Measurements from ENCODE around the gene RBM20. TPM values are rescaled to one million over a fixed set of nuclear protein-coding genes. Genes with fewer than 3 reads are reported as not detected.
"Not testable (repeated sequence)": the region's sequence is repeated elsewhere in the genome, so short reads cannot be mapped to it uniquely, and the experiment has no call there.

Gene RBM20
- total RNA-seq, 2 experiments from 2014 or later, result 0.03 TPM; not detected in 1

GRCh38 chr10:110717781-110718589 is 73.8 kb downstream of the RBM20 start:
- CTCF ChIA-PET, result no interaction called here
- ATAC-seq, result no peak

GRCh38 chr10:110721406-110722038 is 77.4 kb downstream of the RBM20 start:
- no peaks in the 10 kb centered on the region for H3K27me3 Mint-ChIP-seq (ENCODE audit: low read depth)
- H3K27ac Mint-ChIP-seq, result no peak overlapping the region
- CTCF ChIA-PET, result no interaction called here
- no peak for ATAC-seq
- H3K4me1 Mint-ChIP-seq (ENCODE audit: low read depth), result peaks cover 32% of the 10 kb centered on the region
- POLR2A ChIA-PET, result no interaction called here
- no peaks in the 10 kb centered on the region for H3K9me3 Mint-ChIP-seq (ENCODE audit: insufficient read depth)
- no peak for DNase-seq
- H3K36me3 Mint-ChIP-seq (ENCODE audit: low read depth), result no peaks in the 10 kb centered on the region
- H3K4me3 Mint-ChIP-seq, result no peak overlapping the region

More at GRCh38 chr10:110717781-110718589, 73.8 kb downstream of the RBM20 start:
- no peak overlapping the region for H3K4me3 Mint-ChIP-seq
- no peaks in the 10 kb centered on the region for H3K9me3 Mint-ChIP-seq (ENCODE audit: insufficient read depth)
- no peak overlapping the region for H3K27ac Mint-ChIP-seq
- POLR2A ChIA-PET, result no interaction called here
- no peaks in the 10 kb centered on the region for H3K36me3 Mint-ChIP-seq (ENCODE audit: low read depth)
- H3K4me1 Mint-ChIP-seq (ENCODE audit: low read depth), result no peaks in the 10 kb centered on the region
- H3K27me3 Mint-ChIP-seq (ENCODE audit: low read depth), result no peaks in the 10 kb centered on the region
- DNase-seq, result no peak

- ATAC-seq, result no peak
- ChIA-PET POLR2A (no interaction called here), CTCF (interaction anchor here (0.6 to 1.7 kb wide), 2 partner anchors 113 to 373 kb away, joined by 3 to 4 read pairs; no protein-coding TSS in a partner anchor)
- no peaks in the 10 kb centered on the region for H3K27me3 Mint-ChIP-seq (ENCODE audit: low read depth)
- H3K4me1 Mint-ChIP-seq (ENCODE audit: low read depth), result peaks cover 35% of the 10 kb centered on the region
- H3K27ac Mint-ChIP-seq, result no peak overlapping the region
- DNase-seq, result no peak
- H3K36me3 Mint-ChIP-seq (ENCODE audit: low read depth), result no peaks in the 10 kb centered on the region
- H3K4me3 Mint-ChIP-seq, result no peak overlapping the region
- no peaks in the 10 kb centered on the region for H3K9me3 Mint-ChIP-seq (ENCODE audit: insufficient read depth)
Observed at GRCh38 chr10:110723224-110723891, 79.2 kb downstream of the RBM20 start.

GRCh38 chr10:110724116-110724921 is 80.2 kb downstream of the RBM20 start:
- peak overlapping the region; percentile 82 for H3K27ac Mint-ChIP-seq
- H3K9me3 Mint-ChIP-seq (ENCODE audit: insufficient read depth), result no peaks in the 10 kb centered on the region
- H3K36me3 Mint-ChIP-seq (ENCODE audit: low read depth), result no peaks in the 10 kb centered on the region
- ChIA-PET CTCF (interaction anchor here (1.7 kb wide), 1 partner anchor 114 kb away, joined by 4 read pairs; no protein-coding TSS in a partner anchor), POLR2A (no interaction called here)
- H3K27me3 Mint-ChIP-seq (ENCODE audit: low read depth), result no peaks in the 10 kb centered on the region
- H3K4me3 Mint-ChIP-seq, result peak overlapping the region; percentile 38
- DNase-seq, result no peak
- ATAC-seq, result peak; percentile 49
- H3K4me1 Mint-ChIP-seq (ENCODE audit: low read depth), result peaks cover 35% of the 10 kb centered on the region

- ATAC-seq, result no peak
- H3K27me3 Mint-ChIP-seq (ENCODE audit: low read depth), result no peaks in the 10 kb centered on the region
- no peaks in the 10 kb centered on the region for H3K9me3 Mint-ChIP-seq (ENCODE audit: insufficient read depth)
- H3K36me3 Mint-ChIP-seq (ENCODE audit: low read depth), result no peaks in the 10 kb centered on the region
- ChIA-PET CTCF (interaction anchor here (1.3 to 1.7 kb wide), 2 partner anchors 53 to 114 kb away, joined by 3 to 4 read pairs; no protein-coding TSS in a partner anchor), POLR2A (no interaction called here)
- H3K27ac Mint-ChIP-seq, result peak overlapping the region; percentile 10
- peaks cover 35% of the 10 kb centered on the region for H3K4me1 Mint-ChIP-seq (ENCODE audit: low read depth)
- no peak for DNase-seq
- H3K4me3 Mint-ChIP-seq, result no peak overlapping the region
Observed at GRCh38 chr10:110724937-110725336, 80.8 kb downstream of the RBM20 start.

- POLR2A ChIA-PET, result interaction anchor here (0.6 kb wide), 1 partner anchor 25 kb away, joined by 3 read pairs; no protein-coding TSS in a partner anchor
- Mint-ChIP-seq H3K4me3 (no peak overlapping the region), H3K9me3 (ENCODE audit: insufficient read depth) (no peaks in the 10 kb centered on the region), H3K4me1 (ENCODE audit: low read depth) (peaks cover 35% of the 10 kb centered on the region), H3K36me3 (ENCODE audit: low read depth) (no peaks in the 10 kb centered on the region), H3K27ac (no peak overlapping the region), H3K27me3 (ENCODE audit: low read depth) (peaks cover 3% of the 10 kb centered on the region)
- ATAC-seq (no peak), DNase-seq (no peak)
- CTCF ChIA-PET, result interaction anchor here (1.3 kb wide), 1 partner anchor 54 kb away, joined by 3 read pairs; no protein-coding TSS in a partner anchor
Observed at GRCh38 chr10:110725801-110726630, 81.9 kb downstream of the RBM20 start.

GRCh38 chr10:110727785-110728184 is 83.6 kb downstream of the RBM20 start:
- POLR2A ChIA-PET; H3K36me3 Mint-ChIP-seq (ENCODE audit: low read depth); H3K9me3 Mint-ChIP-seq (ENCODE audit: insufficient read depth); ATAC-seq; DNase-seq; H3K4me3 Mint-ChIP-seq; H3K27ac Mint-ChIP-seq; CTCF ChIA-PET: not testable (repeated sequence)
- peaks cover 17% of the 10 kb centered on the region for H3K27me3 Mint-ChIP-seq (ENCODE audit: low read depth)
- peaks cover 35% of the 10 kb centered on the region for H3K4me1 Mint-ChIP-seq (ENCODE audit: low read depth)

- peaks cover 33% of the 10 kb centered on the region for H3K27me3 Mint-ChIP-seq (ENCODE audit: low read depth)
- ATAC-seq (no peak), DNase-seq (no peak)
- H3K9me3 Mint-ChIP-seq (ENCODE audit: insufficient read depth), result no peaks in the 10 kb centered on the region
- peaks cover 18% of the 10 kb centered on the region for H3K4me1 Mint-ChIP-seq (ENCODE audit: low read depth)
- H3K36me3 Mint-ChIP-seq (ENCODE audit: low read depth), result no peaks in the 10 kb centered on the region
- no peak overlapping the region for H3K27ac Mint-ChIP-seq
- POLR2A ChIA-PET, result no interaction called here
- CTCF ChIA-PET, result interaction anchor here (0.9 to 1.8 kb wide), 3 partner anchors 15 to 81 kb away, joined by 3 to 9 read pairs (median 7); no protein-coding TSS in a partner anchor
- no peak overlapping the region for H3K4me3 Mint-ChIP-seq
Observed at GRCh38 chr10:110730345-110731050, 86.4 kb downstream of the RBM20 start.

- POLR2A ChIA-PET, result no interaction called here
- no peak overlapping the region for H3K27ac Mint-ChIP-seq
- CTCF ChIA-PET, result interaction anchor here (0.7 to 1.2 kb wide), 3 partner anchors 10 to 69 kb away, joined by 3 to 4 read pairs (median 3); no protein-coding TSS in a partner anchor
- H3K4me3 Mint-ChIP-seq, result no peak overlapping the region
- H3K27me3 Mint-ChIP-seq (ENCODE audit: low read depth), result peaks cover 36% of the 10 kb centered on the region
- ATAC-seq (no peak), DNase-seq (no peak)
- H3K4me1 Mint-ChIP-seq (ENCODE audit: low read depth), result peaks cover 7% of the 10 kb centered on the region
- H3K9me3 Mint-ChIP-seq (ENCODE audit: insufficient read depth), result no peaks in the 10 kb centered on the region
- no peaks in the 10 kb centered on the region for H3K36me3 Mint-ChIP-seq (ENCODE audit: low read depth)
Observed at GRCh38 chr10:110733218-110733952, 89.2 kb downstream of the RBM20 start.

GRCh38 chr10:110735620-110736027 is 91.5 kb downstream of the RBM20 start:
- DNase-seq (no peak), ATAC-seq (no peak)
- ChIA-PET POLR2A (no interaction called here), CTCF (no interaction called here)
- Mint-ChIP-seq H3K27ac (no peak overlapping the region), H3K36me3 (ENCODE audit: low read depth) (no peaks in the 10 kb centered on the region), H3K4me1 (ENCODE audit: low read depth) (peaks cover 22% of the 10 kb centered on the region), H3K9me3 (ENCODE audit: insufficient read depth) (no peaks in the 10 kb centered on the region), H3K4me3 (no peak overlapping the region), H3K27me3 (ENCODE audit: low read depth) (peaks cover 36% of the 10 kb centered on the region)

Data from activated CD8-positive, alpha-beta T cell treated with anti-CD3 and anti-CD28 coated beads, Interleukin-2, amount 10 ng/mL, durations not matched to agents 7 days and 5 days (primary cell).